Ishikawa (cell line): ENCODE measurements around the gene UGT1A8.

ENCODE experiments used
- CEBPB ChIP-seq: IDR thresholded peaks from 2 replicates; pipeline ENCODE4 v1.6.1; 2012
- CREB1 ChIP-seq: IDR thresholded peaks from 2 replicates; pipeline ENCODE4 v1.6.1; 2012; ENCODE audit warnings: low read depth
- EGR1 ChIP-seq: IDR thresholded peaks from 2 replicates; pipeline ENCODE4 v1.6.1; 2012
- EP300 ChIP-seq: IDR thresholded peaks from 2 replicates; pipeline ENCODE4 v1.6.1; 2012; ENCODE audit warnings: borderline replicate concordance
- FOXM1 ChIP-seq: IDR thresholded peaks from 2 replicates; pipeline ENCODE4 v1.6.1; 2012; ENCODE audit warnings: low read depth, borderline replicate concordance
- NFIC ChIP-seq: IDR thresholded peaks from 2 replicates; pipeline ENCODE4 v1.6.1; 2012
- RAD21 ChIP-seq: IDR thresholded peaks from 2 replicates; pipeline ENCODE4 v1.6.1; 2012; ENCODE audit warnings: low read depth
- TAF1 ChIP-seq: IDR thresholded peaks from 2 replicates; pipeline ENCODE4 v1.6.1; 2012; ENCODE audit warnings: low read depth, mild to moderate bottlenecking
- TCF12 ChIP-seq: IDR thresholded peaks from 2 replicates; pipeline ENCODE4 v1.6.1; 2012; ENCODE audit warnings: low read depth
- TEAD4 ChIP-seq: IDR thresholded peaks from 2 replicates; pipeline ENCODE4 v1.6.1; 2012
- YY1 ChIP-seq: IDR thresholded peaks from 2 replicates; pipeline ENCODE4 v1.6.1; 2012; ENCODE audit warnings: low read depth
- ZBTB7A ChIP-seq: IDR thresholded peaks from 2 replicates; pipeline ENCODE4 v1.6.1; 2012; ENCODE audit warnings: low read depth
- TF ChIP-seq, protein P1 (sequence below): IDR thresholded peaks from 2 replicates; pipeline ENCODE4 v1.6.1; 2012
- TF ChIP-seq, protein P2 (sequence below): IDR thresholded peaks from 2 replicates; pipeline ENCODE4 v1.6.1; 2012
- TF ChIP-seq, protein P3 (sequence below): IDR thresholded peaks from 2 replicates; pipeline ENCODE4 v1.6.1; 2012; ENCODE audit warnings: low read depth, mild to moderate bottlenecking

UGT1A8 gene

DNA sequence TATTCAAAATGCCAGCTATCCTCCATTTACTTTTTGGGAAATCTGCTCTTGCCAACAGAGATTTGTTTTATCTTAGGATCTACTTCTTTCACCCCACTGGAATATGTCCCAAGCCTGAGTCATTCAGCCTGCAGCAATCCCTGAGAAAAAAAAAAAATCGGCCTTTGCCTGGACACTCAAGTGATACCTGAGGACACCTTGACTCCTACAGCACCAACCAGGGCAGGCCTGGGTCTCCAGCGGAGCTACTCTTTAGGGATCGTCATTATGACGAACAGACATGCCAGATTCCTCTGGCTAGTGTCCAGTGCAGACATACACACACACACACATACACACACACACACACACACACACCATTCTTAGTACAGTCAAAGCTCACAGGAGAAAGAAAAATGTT is 73.0 kb downstream of the UGT1A8 start:
- TF ChIP-seq, protein P1, sequence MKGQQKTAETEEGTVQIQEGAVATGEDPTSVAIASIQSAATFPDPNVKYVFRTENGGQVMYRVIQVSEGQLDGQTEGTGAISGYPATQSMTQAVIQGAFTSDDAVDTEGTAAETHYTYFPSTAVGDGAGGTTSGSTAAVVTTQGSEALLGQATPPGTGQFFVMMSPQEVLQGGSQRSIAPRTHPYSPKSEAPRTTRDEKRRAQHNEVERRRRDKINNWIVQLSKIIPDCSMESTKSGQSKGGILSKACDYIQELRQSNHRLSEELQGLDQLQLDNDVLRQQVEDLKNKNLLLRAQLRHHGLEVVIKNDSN: no peak
- TF ChIP-seq, protein P2, sequence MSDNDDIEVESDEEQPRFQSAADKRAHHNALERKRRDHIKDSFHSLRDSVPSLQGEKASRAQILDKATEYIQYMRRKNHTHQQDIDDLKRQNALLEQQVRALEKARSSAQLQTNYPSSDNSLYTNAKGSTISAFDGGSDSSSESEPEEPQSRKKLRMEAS: no peak
- TF ChIP-seq YY1 (no peak), TEAD4 (no peak), CEBPB (no peak), NFIC (no peak), CREB1 (no peak), RAD21 (no peak), TCF12 (no peak), EP300 (no peak), FOXM1 (no peak), ZBTB7A (no peak), TAF1 (no peak), EGR1 (no peak)
- TF ChIP-seq, protein P3, sequence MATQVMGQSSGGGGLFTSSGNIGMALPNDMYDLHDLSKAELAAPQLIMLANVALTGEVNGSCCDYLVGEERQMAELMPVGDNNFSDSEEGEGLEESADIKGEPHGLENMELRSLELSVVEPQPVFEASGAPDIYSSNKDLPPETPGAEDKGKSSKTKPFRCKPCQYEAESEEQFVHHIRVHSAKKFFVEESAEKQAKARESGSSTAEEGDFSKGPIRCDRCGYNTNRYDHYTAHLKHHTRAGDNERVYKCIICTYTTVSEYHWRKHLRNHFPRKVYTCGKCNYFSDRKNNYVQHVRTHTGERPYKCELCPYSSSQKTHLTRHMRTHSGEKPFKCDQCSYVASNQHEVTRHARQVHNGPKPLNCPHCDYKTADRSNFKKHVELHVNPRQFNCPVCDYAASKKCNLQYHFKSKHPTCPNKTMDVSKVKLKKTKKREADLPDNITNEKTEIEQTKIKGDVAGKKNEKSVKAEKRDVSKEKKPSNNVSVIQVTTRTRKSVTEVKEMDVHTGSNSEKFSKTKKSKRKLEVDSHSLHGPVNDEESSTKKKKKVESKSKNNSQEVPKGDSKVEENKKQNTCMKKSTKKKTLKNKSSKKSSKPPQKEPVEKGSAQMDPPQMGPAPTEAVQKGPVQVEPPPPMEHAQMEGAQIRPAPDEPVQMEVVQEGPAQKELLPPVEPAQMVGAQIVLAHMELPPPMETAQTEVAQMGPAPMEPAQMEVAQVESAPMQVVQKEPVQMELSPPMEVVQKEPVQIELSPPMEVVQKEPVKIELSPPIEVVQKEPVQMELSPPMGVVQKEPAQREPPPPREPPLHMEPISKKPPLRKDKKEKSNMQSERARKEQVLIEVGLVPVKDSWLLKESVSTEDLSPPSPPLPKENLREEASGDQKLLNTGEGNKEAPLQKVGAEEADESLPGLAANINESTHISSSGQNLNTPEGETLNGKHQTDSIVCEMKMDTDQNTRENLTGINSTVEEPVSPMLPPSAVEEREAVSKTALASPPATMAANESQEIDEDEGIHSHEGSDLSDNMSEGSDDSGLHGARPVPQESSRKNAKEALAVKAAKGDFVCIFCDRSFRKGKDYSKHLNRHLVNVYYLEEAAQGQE: no peak

DNA sequence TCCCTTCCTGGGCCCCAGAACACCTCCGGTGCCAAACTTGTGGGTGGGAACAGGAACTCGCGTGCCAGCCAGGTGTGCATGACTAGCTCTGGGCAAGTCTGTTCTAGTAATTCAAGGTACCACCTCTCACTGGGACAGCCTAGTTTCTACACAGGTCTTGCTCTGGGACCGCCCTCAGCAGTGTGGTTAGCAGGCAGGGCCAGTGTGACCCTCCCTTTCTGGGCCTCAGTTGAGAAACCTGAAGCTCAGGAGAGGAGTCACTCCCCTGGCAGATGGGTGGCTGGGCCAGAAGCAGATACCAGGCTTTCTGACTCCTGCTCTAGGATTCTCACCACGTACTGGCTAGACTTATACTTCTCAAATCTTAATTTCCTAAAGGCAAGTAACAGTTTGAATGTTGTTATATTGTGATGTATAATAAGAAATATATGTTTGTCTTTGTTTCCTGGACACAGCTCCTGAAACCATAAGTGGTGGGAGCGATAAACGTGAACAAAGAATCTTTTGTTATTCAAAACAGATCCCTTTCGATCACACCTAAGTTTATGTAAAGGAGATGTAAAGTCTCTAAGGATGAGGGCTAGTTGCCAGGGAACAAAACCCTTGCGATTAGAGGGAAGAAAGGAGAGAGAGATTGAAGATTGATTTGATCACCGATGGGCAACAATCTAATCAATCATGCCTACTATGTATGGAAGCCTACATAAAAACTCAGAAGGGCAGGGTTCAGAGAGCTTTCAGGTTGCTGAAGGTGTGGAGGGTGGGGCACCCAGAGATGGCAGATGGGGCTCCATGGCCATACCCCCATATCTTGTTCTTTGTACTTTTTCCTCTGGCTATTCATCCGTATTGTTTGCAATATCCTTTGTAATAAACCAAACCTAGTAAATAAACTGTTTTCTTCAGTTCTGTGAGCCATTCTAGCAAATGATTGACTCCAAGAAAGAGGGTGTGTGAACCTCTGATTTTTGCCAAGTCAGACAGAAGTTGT is 74.3 kb downstream of the UGT1A8 start:
- no peak for TF ChIP-seq NFIC
- TF ChIP-seq RAD21: no peak
- TF ChIP-seq, protein P3: no peak
- TF ChIP-seq TCF12: no peak
- no peak for TF ChIP-seq TAF1
- TF ChIP-seq CREB1: no peak
- no peak for TF ChIP-seq TEAD4
- TF ChIP-seq YY1: no peak

DNA sequence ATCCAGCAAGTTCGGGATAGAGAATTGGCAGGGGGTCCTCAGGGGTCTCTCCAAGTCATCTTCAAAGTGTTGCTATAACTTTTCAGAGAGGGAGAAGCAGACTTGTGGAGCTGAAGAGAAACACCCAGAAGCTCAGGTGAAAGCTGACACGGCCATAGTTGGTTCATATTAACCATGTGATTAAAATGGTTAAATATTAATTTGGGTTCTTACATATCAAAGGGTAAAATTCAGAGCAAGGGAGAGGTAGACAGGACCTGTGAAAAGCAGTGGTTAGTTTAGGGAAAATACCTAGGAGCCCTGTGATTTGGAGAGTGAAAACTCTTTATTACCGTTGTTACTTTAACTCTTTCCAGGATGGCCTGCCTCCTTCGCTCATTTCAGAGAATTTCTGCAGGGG is 75.2 kb downstream of the UGT1A8 start, which contains the start of gene UGT1A6:
Gene UGT1A6, plus strand, starts transcription at position 243 of the 400 bp plus-strand sequence. Its CDS starts 115 bp downstream, at position 358.
- TF ChIP-seq TAF1 (no peak), EP300 (no peak), TEAD4 (no peak)
- TF ChIP-seq, protein P3: no peak

DNA sequence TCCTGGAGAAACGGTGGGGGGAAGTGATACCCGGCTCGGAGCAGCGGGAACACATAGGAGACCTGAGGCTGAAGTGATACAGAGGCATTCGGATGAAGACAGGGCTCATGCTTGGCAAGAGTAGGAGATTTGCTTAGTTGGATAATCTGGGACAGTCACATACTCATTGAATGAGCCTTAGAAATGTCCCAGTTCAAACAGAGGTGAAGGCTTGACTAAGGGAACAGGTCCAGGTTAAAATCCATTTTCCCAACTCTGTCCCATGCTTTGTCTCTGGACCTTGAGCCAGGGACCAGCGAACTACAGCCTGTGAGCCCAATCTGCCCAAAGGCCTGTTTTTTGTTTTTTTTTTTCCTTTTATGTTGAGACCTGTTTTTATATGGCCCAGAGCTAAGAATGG is 76.5 kb downstream of the UGT1A8 start:
- TF ChIP-seq TAF1 (no peak), ZBTB7A (no peak), EGR1 (no peak), TCF12 (no peak), EP300 (no peak), RAD21 (no peak), FOXM1 (no peak), YY1 (no peak), NFIC (no peak), CEBPB (no peak), CREB1 (no peak), TEAD4 (no peak)
- TF ChIP-seq, protein P3: no peak
- TF ChIP-seq, protein P1: no peak
- TF ChIP-seq, protein P2: no peak
